Sigmoid colon (tissue), 4 donors: ENCODE measurements around the gene DAPK3.

ENCODE experiments used
- CTCF ChIP-seq, 4 experiments: fragments of 450-650 bp in 3 of 4; fragments of 200-600 bp in 1 of 4; IDR thresholded peaks; one replicate each; pipeline ENCODE4 v1.5.1; 2016 to 2019; ENCODE audit warnings: antibody characterized with exemption in 4 of 4, mild to moderate bottlenecking in 3 of 4, moderate library complexity in 2 of 4
- POLR2A ChIP-seq, 2 donors: fragments of 450-650 bp; IDR thresholded peaks; one replicate each; pipeline ENCODE4 v1.6.1; 2016; ENCODE audit warnings: antibody characterized with exemption in 2 of 2, mild to moderate bottlenecking in 2 of 2, moderate library complexity in 2 of 2
- POLR2AphosphoS5 ChIP-seq, 4 donors: sonication (generic); formaldehyde crosslinking; IDR thresholded peaks; one replicate each; pipeline ENCODE4 v1.6.1; 2017; ENCODE audit warnings: antibody characterized with exemption in 4 of 4

- TF ChIP-seq CTCF (IDR thresholded peaks at IDR 0.05) (no peak), POLR2A (IDR thresholded peaks at IDR 0.05) (no peak), POLR2AphosphoS5 (IDR thresholded peaks at IDR 0.05) (peak in 3 of 4 donors; percentile 3 to 38 (median 37))
Measured at GRCh38 chr19:3958836-3959765, 11.8 kb downstream of the DAPK3 start.
